IPS-18a (cell line): ENCODE results near the gene JARID2.

Experiments used
- H3K27ac ChIP-seq: one replicate; pipeline ENCODE4 v1.5.1; 2013; ENCODE audit warnings: low read length
- H3K27me3 ChIP-seq: one replicate; pipeline ENCODE4 v1.6.1; 2013; ENCODE audit warnings: mild to moderate bottlenecking, low read length; ENCODE audit not compliant: control insufficient read depth, insufficient read depth
- H3K36me3 ChIP-seq: one replicate; pipeline ENCODE4 v1.6.1; 2013; ENCODE audit warnings: low read depth, low read length; ENCODE audit not compliant: control insufficient read depth
- H3K4me1 ChIP-seq: one replicate; pipeline ENCODE4 v1.6.1; 2013; ENCODE audit warnings: low read depth, low read length; ENCODE audit not compliant: control insufficient read depth
- H3K4me3 ChIP-seq: one replicate; pipeline ENCODE4 v1.5.1; 2013; ENCODE audit warnings: low read length
- H3K9ac ChIP-seq: one replicate; pipeline ENCODE4 v1.6.1; 2013; ENCODE audit warnings: mild to moderate bottlenecking, low read length, moderate library complexity
- H3K9me3 ChIP-seq: one replicate; pipeline ENCODE4 v1.6.1; 2013; ENCODE audit warnings: low read depth, low read length; ENCODE audit not compliant: control insufficient read depth

JARID2 gene

GRCh38 chr6:15245361-15246216 is at the start of gene JARID2:
TSS of gene JARID2 (plus strand) at chr6:15246069. CDS start at chr6:15246540, 471 bp downstream.
- no peaks in the 10 kb centered on the region for H3K9me3 ChIP-seq
- no peaks in the 10 kb centered on the region for H3K27me3 ChIP-seq
- peak within 1 kb of the TSS; percentile 90 for H3K4me3 ChIP-seq
- peak within 1 kb of the TSS; percentile 4 for H3K27ac ChIP-seq
- H3K9ac ChIP-seq, result peak within 1 kb of the TSS; percentile 86
- H3K4me1 ChIP-seq, result peaks cover 42% of the 10 kb centered on the region
- H3K36me3 ChIP-seq, result no peaks in the 10 kb centered on the region

GRCh38 chr6:15200087-15200486 is 45.8 kb upstream of the JARID2 start:
- Histone ChIP-seq H3K36me3 (no peaks in the 10 kb centered on the region), H3K9me3 (no peaks in the 10 kb centered on the region), H3K9ac (no peak overlapping the region), H3K4me3 (no peak overlapping the region), H3K27ac (no peak overlapping the region), H3K27me3 (no peaks in the 10 kb centered on the region), H3K4me1 (peaks cover 3% of the 10 kb centered on the region)

GRCh38 chr6:15205321-15205720 is 40.5 kb upstream of the JARID2 start:
- Histone ChIP-seq H3K9ac (no peak overlapping the region), H3K9me3 (no peaks in the 10 kb centered on the region), H3K4me1 (peaks cover 16% of the 10 kb centered on the region), H3K27ac (no peak overlapping the region), H3K4me3 (no peak overlapping the region), H3K27me3 (no peaks in the 10 kb centered on the region), H3K36me3 (no peaks in the 10 kb centered on the region)

- Histone ChIP-seq H3K9ac (no peak overlapping the region), H3K4me3 (no peak overlapping the region), H3K27me3 (no peaks in the 10 kb centered on the region), H3K36me3 (no peaks in the 10 kb centered on the region), H3K27ac (no peak overlapping the region), H3K9me3 (no peaks in the 10 kb centered on the region), H3K4me1 (peaks cover 16% of the 10 kb centered on the region)
Measured at GRCh38 chr6:15206887-15207286, 39.0 kb upstream of the JARID2 start.

GRCh38 chr6:15207923-15208322 is 37.9 kb upstream of the JARID2 start:
- no peak overlapping the region for H3K9ac ChIP-seq
- H3K27me3 ChIP-seq, result no peaks in the 10 kb centered on the region
- H3K4me3 ChIP-seq, result no peak overlapping the region
- H3K27ac ChIP-seq, result peak overlapping the region; percentile 38
- H3K9me3 ChIP-seq, result no peaks in the 10 kb centered on the region
- H3K36me3 ChIP-seq, result no peaks in the 10 kb centered on the region
- peaks cover 16% of the 10 kb centered on the region for H3K4me1 ChIP-seq

- no peak overlapping the region for H3K4me3 ChIP-seq
- no peak overlapping the region for H3K9ac ChIP-seq
- H3K36me3 ChIP-seq, result no peaks in the 10 kb centered on the region
- no peaks in the 10 kb centered on the region for H3K9me3 ChIP-seq
- no peak overlapping the region for H3K27ac ChIP-seq
- peaks cover under 1% of the 10 kb centered on the region for H3K4me1 ChIP-seq
- no peaks in the 10 kb centered on the region for H3K27me3 ChIP-seq
Measured at GRCh38 chr6:15213838-15214400, 31.9 kb upstream of the JARID2 start.

- Histone ChIP-seq H3K4me1 (peaks cover under 1% of the 10 kb centered on the region), H3K9me3 (no peaks in the 10 kb centered on the region), H3K27ac (no peak overlapping the region), H3K27me3 (no peaks in the 10 kb centered on the region), H3K9ac (no peak overlapping the region), H3K4me3 (no peak overlapping the region), H3K36me3 (no peaks in the 10 kb centered on the region)
Measured at GRCh38 chr6:15218401-15218800, 27.5 kb upstream of the JARID2 start.

- H3K4me3 ChIP-seq, result no peak overlapping the region
- no peaks in the 10 kb centered on the region for H3K36me3 ChIP-seq
- H3K27me3 ChIP-seq, result no peaks in the 10 kb centered on the region
- no peak overlapping the region for H3K9ac ChIP-seq
- H3K9me3 ChIP-seq, result no peaks in the 10 kb centered on the region
- H3K27ac ChIP-seq, result no peak overlapping the region
- peaks cover 7% of the 10 kb centered on the region for H3K4me1 ChIP-seq
Measured at GRCh38 chr6:15220062-15220461, 25.8 kb upstream of the JARID2 start.

GRCh38 chr6:15227827-15228318 is 18.0 kb upstream of the JARID2 start:
- Histone ChIP-seq H3K4me3 (no peak overlapping the region), H3K4me1 (peaks cover 13% of the 10 kb centered on the region), H3K9ac (no peak overlapping the region), H3K27ac (no peak overlapping the region), H3K27me3 (no peaks in the 10 kb centered on the region), H3K9me3 (no peaks in the 10 kb centered on the region), H3K36me3 (no peaks in the 10 kb centered on the region)

- H3K9me3 ChIP-seq, result no peaks in the 10 kb centered on the region
- peaks cover 6% of the 10 kb centered on the region for H3K4me1 ChIP-seq
- no peaks in the 10 kb centered on the region for H3K36me3 ChIP-seq
- H3K27ac ChIP-seq, result no peak overlapping the region
- H3K9ac ChIP-seq, result no peak overlapping the region
- H3K4me3 ChIP-seq, result no peak overlapping the region
- no peaks in the 10 kb centered on the region for H3K27me3 ChIP-seq
Measured at GRCh38 chr6:15230827-15231226, 15.0 kb upstream of the JARID2 start.

- Histone ChIP-seq H3K27me3 (no peaks in the 10 kb centered on the region), H3K9me3 (no peaks in the 10 kb centered on the region), H3K4me1 (peaks cover under 1% of the 10 kb centered on the region), H3K36me3 (no peaks in the 10 kb centered on the region), H3K4me3 (no peak overlapping the region), H3K27ac (no peak overlapping the region), H3K9ac (no peak overlapping the region)
Measured at GRCh38 chr6:15232836-15233510, 12.9 kb upstream of the JARID2 start.
